WERI-Rb-1 (cell line): ENCODE data around the gene LRBA.
A peak's percentile ranks its signal among the peaks of the same experiment; 100 is the strongest.

Source experiments
- DNase-seq: peaks from one replicate; pipeline ENCODE4 v3.0.0-alpha.2; 2020
- H3K27ac ChIP-seq: fragments of 250-450 bp; sonication (Bioruptor Pico); 2 replicates; pipeline ENCODE4 v1.5.1; 2020; ENCODE audit warnings: mild to moderate bottlenecking, moderate library complexity
- H3K27me3 ChIP-seq: fragments of 250-450 bp; sonication (Bioruptor Pico); 2 replicates; pipeline ENCODE4 v1.5.1; 2021; ENCODE audit warnings: mild to moderate bottlenecking, low read depth, moderate library complexity; ENCODE audit not compliant: insufficient read depth, severe bottlenecking
- H3K36me3 ChIP-seq: fragments of 250-450 bp; sonication (Bioruptor Pico); 2 replicates; pipeline ENCODE4 v1.5.1; 2020; ENCODE audit warnings: mild to moderate bottlenecking, moderate library complexity
- H3K4me3 ChIP-seq: 2 replicates; pipeline ENCODE4 v1.5.1; 2011; ENCODE audit warnings: low read depth, mild to moderate bottlenecking, control low read depth, low read length
- H3K9me3 ChIP-seq: fragments of 250-450 bp; sonication (Bioruptor Pico); 2 replicates; pipeline ENCODE4 v1.5.1; 2021; ENCODE audit warnings: mild to moderate bottlenecking, moderate library complexity; ENCODE audit not compliant: severe bottlenecking
- TF ChIP-seq, protein P1 (sequence below): IDR thresholded peaks from 2 replicates; pipeline ENCODE4 v1.5.1; 2011; ENCODE audit warnings: low read depth, mild to moderate bottlenecking, control low read depth, inconsistent platforms, low read length

The LRBA gene

GRCh38 chr4:150253965-150254630 lies 761.0 kb downstream of the LRBA start:
- H3K4me3 ChIP-seq: no peak overlapping the region
- no peaks in the 10 kb centered on the region for H3K9me3 ChIP-seq
- TF ChIP-seq, protein P1, sequence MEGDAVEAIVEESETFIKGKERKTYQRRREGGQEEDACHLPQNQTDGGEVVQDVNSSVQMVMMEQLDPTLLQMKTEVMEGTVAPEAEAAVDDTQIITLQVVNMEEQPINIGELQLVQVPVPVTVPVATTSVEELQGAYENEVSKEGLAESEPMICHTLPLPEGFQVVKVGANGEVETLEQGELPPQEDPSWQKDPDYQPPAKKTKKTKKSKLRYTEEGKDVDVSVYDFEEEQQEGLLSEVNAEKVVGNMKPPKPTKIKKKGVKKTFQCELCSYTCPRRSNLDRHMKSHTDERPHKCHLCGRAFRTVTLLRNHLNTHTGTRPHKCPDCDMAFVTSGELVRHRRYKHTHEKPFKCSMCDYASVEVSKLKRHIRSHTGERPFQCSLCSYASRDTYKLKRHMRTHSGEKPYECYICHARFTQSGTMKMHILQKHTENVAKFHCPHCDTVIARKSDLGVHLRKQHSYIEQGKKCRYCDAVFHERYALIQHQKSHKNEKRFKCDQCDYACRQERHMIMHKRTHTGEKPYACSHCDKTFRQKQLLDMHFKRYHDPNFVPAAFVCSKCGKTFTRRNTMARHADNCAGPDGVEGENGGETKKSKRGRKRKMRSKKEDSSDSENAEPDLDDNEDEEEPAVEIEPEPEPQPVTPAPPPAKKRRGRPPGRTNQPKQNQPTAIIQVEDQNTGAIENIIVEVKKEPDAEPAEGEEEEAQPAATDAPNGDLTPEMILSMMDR: no peak
- H3K27me3 ChIP-seq: no peaks in the 10 kb centered on the region
- DNase-seq: no peak
- H3K27ac ChIP-seq: no peak overlapping the region
- H3K36me3 ChIP-seq: peaks cover 6% of the 10 kb centered on the region; the same call in 1 of the 2 replicates

DNA sequence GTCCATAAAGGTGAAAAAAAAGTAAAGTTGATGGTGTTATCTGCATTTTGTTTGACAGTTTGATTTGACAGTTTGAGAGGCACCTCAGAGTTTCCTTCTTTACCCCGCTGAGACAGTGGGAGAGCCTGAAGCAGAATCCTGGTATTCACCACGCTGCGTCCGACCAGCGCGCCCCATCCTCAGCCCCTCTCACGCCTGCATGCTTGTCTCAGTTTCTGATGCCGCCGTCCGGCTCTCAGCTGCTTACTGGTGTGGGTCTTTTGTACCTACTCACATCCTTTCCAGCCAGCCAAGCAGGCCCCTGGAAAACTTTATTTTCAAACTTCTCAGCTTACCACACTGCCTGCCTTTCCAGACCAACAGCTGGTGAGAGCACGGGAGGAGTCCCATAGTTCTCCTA lies 761.7 kb downstream of the LRBA start:
- Histone ChIP-seq H3K9me3 (no peaks in the 10 kb centered on the region), H3K27me3 (no peaks in the 10 kb centered on the region), H3K4me3 (no peak overlapping the region), H3K36me3 (peaks cover 6% of the 10 kb centered on the region; the same call in 1 of the 2 replicates), H3K27ac (no peak overlapping the region)
- TF ChIP-seq, protein P1: no peak
- no peak for DNase-seq

GRCh38 chr4:150252741-150253140 lies 762.3 kb downstream of the LRBA start:
- no peaks in the 10 kb centered on the region for H3K27me3 ChIP-seq
- no peak for DNase-seq
- no peak overlapping the region for H3K27ac ChIP-seq
- no peaks in the 10 kb centered on the region for H3K9me3 ChIP-seq
- TF ChIP-seq, protein P1: no peak
- no peak overlapping the region for H3K4me3 ChIP-seq
- H3K36me3 ChIP-seq: peaks cover 6% of the 10 kb centered on the region; the same call in 1 of the 2 replicates

DNA sequence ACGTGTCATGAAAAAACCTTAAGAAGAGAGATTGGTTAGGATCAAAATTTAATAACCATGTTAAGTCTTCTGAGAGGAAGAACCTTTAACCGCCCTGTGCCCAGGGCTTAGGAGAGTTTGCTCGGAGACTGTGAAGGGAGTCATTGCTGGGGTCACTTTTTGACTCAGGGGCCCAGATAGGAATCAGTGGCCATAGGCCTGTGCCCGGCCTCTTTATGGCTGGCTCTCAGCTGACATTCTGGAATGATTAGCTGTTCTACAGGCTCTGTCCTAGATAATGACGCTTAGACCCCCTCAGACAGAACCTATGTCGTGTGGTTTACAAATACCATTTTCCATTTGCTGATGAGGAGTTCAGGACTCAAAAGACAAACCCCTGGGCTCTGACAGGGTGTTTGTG lies 762.8 kb downstream of the LRBA start:
- H3K36me3 ChIP-seq: peaks cover 6% of the 10 kb centered on the region; the same call in 1 of the 2 replicates
- no peaks in the 10 kb centered on the region for H3K9me3 ChIP-seq
- H3K27ac ChIP-seq: no peak overlapping the region; the same call in 1 of the 2 replicates
- no peaks in the 10 kb centered on the region for H3K27me3 ChIP-seq
- TF ChIP-seq, protein P1: no peak
- no peak for DNase-seq
- no peak overlapping the region for H3K4me3 ChIP-seq

GRCh38 chr4:150251752-150252190 lies 763.3 kb downstream of the LRBA start:
- H3K27me3 ChIP-seq: no peaks in the 10 kb centered on the region
- peak overlapping the region; percentile 3; the same call in 1 of the 2 replicates for H3K27ac ChIP-seq
- peaks cover 6% of the 10 kb centered on the region; the same call in 1 of the 2 replicates for H3K36me3 ChIP-seq
- peak; percentile 59 for DNase-seq
- TF ChIP-seq, protein P1: no peak
- H3K9me3 ChIP-seq: no peaks in the 10 kb centered on the region
- H3K4me3 ChIP-seq: no peak overlapping the region
